H4 (cell line): ENCODE measurements around the gene LELP1. TPM values are rescaled to one million over a fixed set of nuclear protein-coding genes. Genes with fewer than 3 reads are reported as not detected.
"Not testable (repeated sequence)": the region's sequence is repeated elsewhere in the genome, so short reads cannot be mapped to it uniquely, and the experiment has no call there.

Experiments used
- DNase-seq: peaks from one replicate; pipeline ENCODE4 v3.0.0-alpha.2; 2015; ENCODE audit warnings: low spot score
- total RNA-seq: library from RNA; depleted of rRNA; stranded (reverse); fragments of >200 nt; shearing (Covaris generic); gene quantifications from 2 replicates; pipeline ENCODE4 v1.2.3, GENCODE V29; 2014; rRNA removed

The LELP1 gene
- total RNA-seq, 1 experiment from 2014 or later, result not detected

- not testable (repeated sequence) for DNase-seq
Observed at GRCh38 chr1:153229076-153229829, 26.0 kb downstream of the LELP1 start.

GRCh38 chr1:153231363-153231762 lies 28.1 kb downstream of the LELP1 start:
- DNase-seq, result no peak

DNA sequence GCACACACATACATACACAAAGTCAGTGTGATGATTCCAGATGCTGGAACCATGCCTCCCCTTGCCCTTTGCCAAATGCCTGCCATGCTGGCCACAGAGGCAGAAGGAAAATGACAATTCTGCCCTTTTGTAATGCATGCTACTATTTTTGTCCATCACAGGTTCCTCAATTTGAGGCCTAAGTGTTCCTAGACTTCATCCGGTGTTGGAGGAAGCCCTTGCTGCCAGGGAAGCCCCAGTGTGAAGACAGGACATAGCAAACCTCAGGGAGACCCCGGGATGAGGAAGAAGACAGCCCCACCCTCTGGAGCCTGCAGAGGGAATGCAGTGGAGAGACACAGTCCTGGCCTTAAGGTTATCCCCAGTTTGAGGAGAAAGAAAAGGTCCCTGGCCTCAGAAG lies 28.6 kb downstream of the LELP1 start:
- no peak for DNase-seq

GRCh38 chr1:153232553-153232952 lies 29.3 kb downstream of the LELP1 start:
- DNase-seq, result no peak

DNA sequence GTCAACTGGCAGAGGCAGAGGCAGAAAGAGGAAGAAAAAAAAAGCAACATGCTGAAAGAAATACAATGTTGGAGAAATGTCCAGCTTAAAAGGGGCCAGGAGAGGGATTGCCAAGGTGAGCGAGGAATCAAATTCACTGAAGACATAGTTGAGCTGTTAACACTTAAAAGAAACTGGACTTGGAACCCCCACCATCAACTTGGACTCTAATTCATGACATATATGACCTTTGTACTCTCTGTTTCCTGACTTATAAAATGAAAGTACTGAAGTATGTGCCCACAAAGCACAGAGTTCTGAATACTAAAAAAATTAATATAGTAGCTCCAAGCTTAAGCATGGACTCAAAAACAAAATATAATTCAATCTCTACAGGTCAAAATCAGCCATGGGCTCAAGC lies 30.2 kb downstream of the LELP1 start:
- no peak for DNase-seq

DNA sequence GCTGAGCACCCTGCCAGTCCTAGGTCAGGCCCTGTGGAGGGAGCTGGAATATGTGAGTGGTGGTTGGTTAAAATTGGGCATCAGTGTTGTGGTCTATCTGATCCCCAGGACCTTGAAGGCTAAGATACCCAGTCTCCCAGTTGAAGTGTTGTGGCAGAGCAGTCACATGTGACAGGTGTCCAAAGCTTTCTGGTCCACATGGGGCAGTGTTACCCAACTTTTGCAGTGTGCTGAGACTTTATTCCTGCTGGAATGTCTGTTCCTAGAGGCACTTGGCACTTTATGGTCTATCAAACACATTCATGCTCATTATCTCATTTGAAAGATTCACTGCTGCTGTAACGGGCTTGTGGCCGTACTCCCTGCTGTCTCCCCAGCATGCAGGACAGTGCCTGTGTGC lies 35.3 kb downstream of the LELP1 start:
- no peak for DNase-seq

GRCh38 chr1:153242160-153242559 lies 38.9 kb downstream of the LELP1 start:
- no peak for DNase-seq

GRCh38 chr1:153245466-153245865 lies 42.2 kb downstream of the LELP1 start:
- DNase-seq, result no peak

- DNase-seq, result no peak
Observed at GRCh38 chr1:153246018-153246417, 42.8 kb downstream of the LELP1 start.

GRCh38 chr1:153246825-153247224 lies 43.6 kb downstream of the LELP1 start:
- DNase-seq, result no peak

GRCh38 chr1:153248176-153248879 lies 45.1 kb downstream of the LELP1 start:
- DNase-seq, result no peak

GRCh38 chr1:153250166-153250565 lies 46.9 kb downstream of the LELP1 start:
- DNase-seq, result no peak

GRCh38 chr1:153251087-153251486 lies 47.9 kb downstream of the LELP1 start:
- no peak for DNase-seq

GRCh38 chr1:153251562-153251961 lies 48.3 kb downstream of the LELP1 start:
- DNase-seq, result no peak

DNA sequence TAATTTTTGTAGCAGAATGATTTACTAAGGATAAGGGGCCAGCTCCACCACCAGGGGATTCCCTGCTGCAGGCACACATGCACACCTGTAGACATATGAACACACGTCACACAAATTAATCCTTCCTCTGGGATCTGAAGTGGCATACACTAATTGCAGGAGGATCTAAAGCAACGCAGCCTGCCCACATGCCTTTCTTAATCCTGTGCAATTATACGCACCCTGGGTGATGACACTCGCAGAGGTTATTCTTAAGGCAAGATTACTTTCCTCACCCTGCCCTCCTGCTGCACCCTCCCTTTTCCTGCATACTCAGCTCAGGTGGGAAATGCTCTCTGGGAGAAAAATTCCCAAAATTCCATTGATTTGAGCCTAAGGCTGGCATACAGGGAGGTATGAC lies 48.8 kb downstream of the LELP1 start:
- no peak for DNase-seq

- DNase-seq, result no peak
Observed at GRCh38 chr1:153253076-153253475, 49.8 kb downstream of the LELP1 start.

GRCh38 chr1:153253693-153254092 lies 50.5 kb downstream of the LELP1 start:
- DNase-seq, result no peak

Other genes with a start within 250 kb of the LELP1 start
- gene SPRR4, start 232.8 kb upstream of the LELP1 start, total RNA-seq, result not detected in 2 replicates
- gene SPRR1A, start 219.3 kb upstream of the LELP1 start, total RNA-seq, result not detected in 2 replicates
- gene SPRR3, start 201.7 kb upstream of the LELP1 start, total RNA-seq, result not detected in 2 replicates
- gene SPRR1B, start 172.2 kb upstream of the LELP1 start, total RNA-seq, result not detected in 2 replicates
- not detected in 2 replicates for gene SPRR2D, start 162.3 kb upstream of the LELP1 start, total RNA-seq
- gene SPRR2A, start 145.9 kb upstream of the LELP1 start, total RNA-seq, result not detected in 2 replicates
- gene SPRR2B, start 131.8 kb upstream of the LELP1 start, total RNA-seq, result not detected in 2 replicates
- gene SPRR2E, start 108.9 kb upstream of the LELP1 start, total RNA-seq, result not detected in 2 replicates
- gene SPRR2F, start 89.9 kb upstream of the LELP1 start, total RNA-seq, result not detected in 2 replicates
- not detected in 2 replicates for gene SPRR2G, start 52.5 kb upstream of the LELP1 start, total RNA-seq
- gene PRR9, start 14.2 kb downstream of the LELP1 start, total RNA-seq, result not detected in 2 replicates
- not detected in 2 replicates for gene LORICRIN, start 56.3 kb downstream of the LELP1 start, total RNA-seq
- not detected in 2 replicates for gene PGLYRP3, start 109.5 kb downstream of the LELP1 start, total RNA-seq
- not detected in 2 replicates for gene PGLYRP4, start 145.4 kb downstream of the LELP1 start, total RNA-seq
- gene S100A9, start 154.4 kb downstream of the LELP1 start, total RNA-seq, result 0.74 TPM in 1 of 2 replicates, not detected in the other
- gene S100A12, start 172.2 kb downstream of the LELP1 start, total RNA-seq, result not detected in 2 replicates
- gene S100A8, start 187.6 kb downstream of the LELP1 start, total RNA-seq, result not detected in 2 replicates
- not detected in 2 replicates for gene S100A7A, start 213.1 kb downstream of the LELP1 start, total RNA-seq